Retinal pigment epithelial cell (primary cell): ENCODE measurements around the gene PCYT2.
"Not testable (repeated sequence)": the region's sequence is repeated elsewhere in the genome, so short reads cannot be mapped to it uniquely, and the experiment has no call there.

ENCODE experiments used
- DNase-seq: peaks from one replicate; pipeline ENCODE4 v3.0.0-alpha.2; 2010; ENCODE audit warnings: low read depth
- H3K4me3 ChIP-seq: 2 replicates; pipeline ENCODE4 v1.5.1; 2011; ENCODE audit warnings: mild to moderate bottlenecking, low read length, control low read depth, moderate library complexity
- CTCF ChIP-seq: conservative IDR thresholded peaks from 2 replicates; pipeline ENCODE4 v1.5.1; 2011; ENCODE audit warnings: low read depth, low read length, control low read depth, inconsistent platforms

The PCYT2 gene

GRCh38 chr17:81920612-81921536 is 9.7 kb upstream of the PCYT2 start:
- no peak for TF ChIP-seq CTCF
- no peak for DNase-seq
- H3K4me3 ChIP-seq: no peak overlapping the region

- H3K4me3 ChIP-seq: no peak overlapping the region
- no peak for TF ChIP-seq CTCF
- DNase-seq: no peak
These were observed 7.8 kb upstream of the PCYT2 start for GRCh38 chr17:81918832-81919545.

GRCh38 chr17:81918333-81918669 is 7.1 kb upstream of the PCYT2 start:
- not testable (repeated sequence) for H3K4me3 ChIP-seq, DNase-seq

GRCh38 chr17:81917565-81918332 is 6.5 kb upstream of the PCYT2 start, which contains the start of gene SIRT7:
Gene SIRT7 (minus strand): TSS chr17:81918176. CDS start chr17:81918131, 45 bp downstream.
- H3K4me3 ChIP-seq: peak within 1 kb of the TSS; percentile 76
- no peak for DNase-seq
- TF ChIP-seq CTCF: no peak

- peak; percentile 82 for DNase-seq
- TF ChIP-seq CTCF: no peak
- peak overlapping the region; percentile 76 for H3K4me3 ChIP-seq
These were observed 5.2 kb upstream of the PCYT2 start for GRCh38 chr17:81916234-81917001.

- no peak overlapping the region for H3K4me3 ChIP-seq
- TF ChIP-seq CTCF: no peak
- DNase-seq: no peak
These were observed 4.1 kb upstream of the PCYT2 start for GRCh38 chr17:81915331-81915730.
